H1 (cell line): ENCODE results near the gene NAP1L1. TPM values are rescaled to one million over a fixed set of nuclear protein-coding genes. Genes with fewer than 3 reads are reported as not detected.
A peak's percentile ranks its signal among the peaks of the same experiment; 100 is the strongest.

Source experiments
- CTCF ChIA-PET: fragments of 300-600 bp; sonication (Branson Sonifier 250); formaldehyde crosslinking; loops from one replicate; lab custom pipeline; 2021; ENCODE audit not compliant: partially characterized antibody; lab: Charles Lee
- POLR2A ChIA-PET: fragments of 300-600 bp; sonication (Branson Sonifier 250); formaldehyde crosslinking; loops from one replicate; lab custom pipeline; 2021; ENCODE audit warnings: inconsistent platforms; ENCODE audit not compliant: partially characterized antibody; lab: Charles Lee
- DNase-seq, 2 experiments: peaks; one replicate each; pipeline versions ENCODE4 v3.0.0 to v3.0.0-alpha.2; 2010 to 2022; ENCODE audit warnings: low spot score in 2 of 2, low read depth in 1 of 2, mixed read lengths in 1 of 2
- FAIRE-seq: peaks from 2 replicates; lab custom pipeline; 2011; peaks lifted over from hg19 to GRCh38; lab: Jason Lieb, UNC
- H2AFZ ChIP-seq: 2 replicates; pipeline ENCODE4 v1.8.1; 2012; ENCODE audit warnings: low read length, inconsistent platforms
- H2AK5ac ChIP-seq: 2 replicates; pipeline ENCODE4 v1.6.1; 2013; ENCODE audit warnings: low read depth, low read length
- H2BK120ac ChIP-seq: replicated peaks from 2 replicates; pipeline ENCODE3; 2013; ENCODE audit warnings: low read depth, low read length, inconsistent platforms
- H2BK12ac ChIP-seq: 2 replicates; pipeline ENCODE4 v1.6.1; 2013; ENCODE audit warnings: low read depth, low read length
- H2BK15ac ChIP-seq: 2 replicates; pipeline ENCODE4 v1.6.1; 2013; ENCODE audit warnings: low read length
- H2BK20ac ChIP-seq: 2 replicates; pipeline ENCODE4 v1.6.1; 2013; ENCODE audit warnings: low read length
- H2BK5ac ChIP-seq: 2 replicates; pipeline ENCODE4 v1.6.1; 2013; ENCODE audit warnings: low read depth, low read length
- H3K14ac ChIP-seq: 2 replicates; pipeline ENCODE4 v1.6.1; 2013; ENCODE audit warnings: inconsistent platforms; ENCODE audit not compliant: insufficient read length
- H3K18ac ChIP-seq: 2 replicates; pipeline ENCODE4 v1.6.1; 2013; ENCODE audit warnings: low read length; ENCODE audit errors: extremely low read depth
- H3K23ac ChIP-seq: 2 replicates; pipeline ENCODE4 v1.6.1; 2013; ENCODE audit warnings: inconsistent platforms; ENCODE audit not compliant: insufficient read length
- H3K23me2 ChIP-seq: 2 replicates; pipeline ENCODE4 v1.6.1; 2013; ENCODE audit warnings: low read depth, low read length
- H3K27ac ChIP-seq: 2 replicates; pipeline ENCODE4 v1.6.1; 2011; ENCODE audit warnings: low read depth, low read length, inconsistent platforms
- H3K27me3 ChIP-seq, 4 experiments: replicated peaks in 1 of 4; 1 replicate in 1 of 4; 2 replicates in 3 of 4; pipeline versions ENCODE4 v1.6.1 to v1.8.1; 2011 to 2013; ENCODE audit warnings: low read length in 3 of 4, mild to moderate bottlenecking in 3 of 4, inconsistent platforms in 2 of 4, mixed read lengths in 2 of 4, moderate library complexity in 1 of 4; ENCODE audit not compliant: control insufficient read depth in 3 of 4, insufficient read depth in 3 of 4; ENCODE audit errors: extremely low read depth in 1 of 4
- H3K36me3 ChIP-seq, 4 experiments: 2 replicates each; pipeline versions ENCODE4 v1.6.1 to v1.8.1; 2011 to 2013; ENCODE audit warnings: mild to moderate bottlenecking in 4 of 4, low read length in 3 of 4, moderate library complexity in 2 of 4, control low read depth in 1 of 4, inconsistent platforms in 1 of 4; ENCODE audit not compliant: insufficient read depth in 4 of 4, control insufficient read depth in 2 of 4
- H3K4ac ChIP-seq: replicated peaks from 2 replicates; pipeline ENCODE3; 2013; ENCODE audit warnings: low read length, low read depth, mixed read lengths, inconsistent platforms; ENCODE audit not compliant: insufficient read length
- H3K4me1 ChIP-seq, 4 experiments: replicated peaks in 1 of 4; 1 replicate in 1 of 4; 2 replicates in 3 of 4; pipeline versions ENCODE4 v1.6.1 to v1.8.1; 2011 to 2013; ENCODE audit warnings: low read length in 3 of 4, inconsistent platforms in 2 of 4, mixed read lengths in 1 of 4; ENCODE audit not compliant: insufficient read depth in 4 of 4, control insufficient read depth in 3 of 4
- H3K4me2 ChIP-seq, 2 experiments: 2 replicates each; pipeline versions ENCODE4 v1.6.1 to v1.8.1; 2011 to 2013; ENCODE audit warnings: low read depth in 2 of 2, low read length in 2 of 2, control low read depth in 1 of 2, inconsistent platforms in 1 of 2, mild to moderate bottlenecking in 1 of 2; ENCODE audit not compliant: insufficient read depth in 1 of 2
- H3K4me3 ChIP-seq, 4 experiments: fragments of 200-600, 300-600 bp in 1 of 4; sonication (generic), shearing (Covaris generic), sonication (Bioruptor Twin) in 1 of 4; 2 replicates each; pipeline versions ENCODE4 v1.5.1 to v1.8.1; 2011 to 2016; ENCODE audit warnings: low read length in 4 of 4, low read depth in 3 of 4, control low read depth in 2 of 4, inconsistent platforms in 2 of 4, mild to moderate bottlenecking in 2 of 4, mixed read lengths in 1 of 4, moderate library complexity in 1 of 4; ENCODE audit not compliant: insufficient read depth in 2 of 4; ENCODE audit errors: extremely low read depth in 1 of 4
- H3K56ac ChIP-seq: replicated peaks from 2 replicates; pipeline ENCODE3; 2013; ENCODE audit warnings: low read depth, mild to moderate bottlenecking, mixed read lengths, low read length, inconsistent platforms; ENCODE audit not compliant: insufficient read length
- H3K79me1 ChIP-seq: 2 replicates; pipeline ENCODE4 v1.6.1; 2013; ENCODE audit warnings: low read depth, low read length, control low read depth
- H3K79me2 ChIP-seq, 2 experiments: 2 replicates each; pipeline versions ENCODE4 v1.6.1 to v1.8.1; 2012 to 2013; ENCODE audit warnings: low read length in 2 of 2, mild to moderate bottlenecking in 2 of 2, inconsistent platforms in 1 of 2; ENCODE audit not compliant: insufficient read depth in 2 of 2, control insufficient read depth in 1 of 2
- H3K9ac ChIP-seq, 4 experiments: replicated peaks in 1 of 4; 1 replicate in 1 of 4; 2 replicates in 3 of 4; pipeline versions ENCODE4 v1.6.1 to v1.8.1; 2011 to 2013; ENCODE audit warnings: low read depth in 3 of 4, low read length in 3 of 4, control low read depth in 2 of 4, mild to moderate bottlenecking in 2 of 4, moderate library complexity in 2 of 4, inconsistent platforms in 1 of 4; ENCODE audit errors: extremely low read depth in 1 of 4
- H3K9me3 ChIP-seq, 2 experiments: 2 replicates each; pipeline versions ENCODE4 v1.6.1 to v1.8.1; 2012 to 2013; ENCODE audit warnings: mild to moderate bottlenecking in 2 of 2, moderate library complexity in 2 of 2, control low read depth in 1 of 2, inconsistent platforms in 1 of 2, low read depth in 1 of 2, low read length in 1 of 2, mixed read lengths in 1 of 2; ENCODE audit not compliant: insufficient read depth in 2 of 2
- H4K20me1 ChIP-seq, 2 experiments: replicated peaks in 1 of 2; 2 replicates each; pipeline versions ENCODE3 to v1.8.1; 2011 to 2013; ENCODE audit warnings: inconsistent platforms in 2 of 2, low read length in 2 of 2, mild to moderate bottlenecking in 1 of 2; ENCODE audit not compliant: insufficient read depth in 2 of 2, control insufficient read depth in 1 of 2
- H4K5ac ChIP-seq: 2 replicates; pipeline ENCODE4 v1.6.1; 2013; ENCODE audit warnings: low read length, low read depth, mixed read lengths, inconsistent platforms; ENCODE audit not compliant: insufficient read length
- H4K8ac ChIP-seq: 2 replicates; pipeline ENCODE4 v1.8.0; 2013; ENCODE audit warnings: mild to moderate bottlenecking, moderate library complexity, low read length, inconsistent platforms; ENCODE audit not compliant: insufficient read depth; ENCODE audit errors: extremely low read depth
- H4K91ac ChIP-seq: replicated peaks from 2 replicates; pipeline ENCODE3; 2013; ENCODE audit warnings: low read length, mixed read lengths, inconsistent platforms; ENCODE audit not compliant: insufficient read length
- RBBP5 ChIP-seq: IDR thresholded peaks from 2 replicates; pipeline ENCODE4 v1.7.1; 2012; ENCODE audit warnings: low read depth, mild to moderate bottlenecking, inconsistent platforms, low read length, moderate library complexity, borderline replicate concordance
- SAP30 ChIP-seq: fragments of 300-600 bp; sonication (generic); IDR thresholded peaks from 2 replicates; pipeline ENCODE4 v1.7.1; 2012; ENCODE audit warnings: low read length, moderate library complexity, mild to moderate bottlenecking, inconsistent platforms; ENCODE audit not compliant: insufficient read depth, insufficient replicate concordance
- SIN3A ChIP-seq, 2 experiments: IDR thresholded peaks in 1 of 2; conservative IDR thresholded peaks in 1 of 2; 2 replicates each; pipeline ENCODE4 v1.6.1; 2011 to 2012; ENCODE audit warnings: low read length in 2 of 2, improper control_type of control experiment in 1 of 2, low read depth in 1 of 2, mild to moderate bottlenecking in 1 of 2
- WGBS, 2 experiments: shearing (Covaris generic) in 1 of 2; methylation state at CpG; one replicate each; pipeline versions ENCODE4 v1.1.6 to v1.1.7; 2013 to 2015; ENCODE audit warnings: low lambda C conversion rate in 2 of 2, mixed read lengths in 2 of 2, inconsistent platforms in 1 of 2, low coverage in 1 of 2, missing lambda C conversion rate in 1 of 2; ENCODE audit not compliant: insufficient replicate concordance in 2 of 2, insufficient coverage in 1 of 2, insufficient read length in 1 of 2; ENCODE audit errors: extremely low coverage in 1 of 2, missing lambda C conversion rate in 1 of 2; 5-methylcytosine and 5-hydroxymethylcytosine counted together
- polyA plus RNA-seq, 7 experiments: library from polyadenylated mRNA; depleted of rRNA in 3 of 7; stranded (reverse) in 5 of 7; unstranded in 2 of 7; fragments of >200 nt in 5 of 7; fragments of 200-250 nt in 2 of 7; gene quantifications; 1 replicate in 5 of 7; 2 replicates in 1 of 7; 4 replicates in 1 of 7; pipeline versions ENCODE4 v1.2.1 to v1.2.3, GENCODE V29; 2011 to 2013; ENCODE audit warnings: missing spikeins in 2 of 7, mixed read lengths in 2 of 7
- total RNA-seq: library from RNA; stranded (reverse); fragmentation: NEBNext Ultra II Directional; extraction: Animal tissue kit (Norgen Biotek cat#: 25700); gene quantifications from 2 replicates; pipeline ENCODE4 v1.2.1, GENCODE V29; 2021

The NAP1L1 gene
- total and polyA plus RNA-seq, 2 of the 8 experiments (the other 6 are each of a cell fraction or from before 2014, with no cell fraction given) = 202 to 1,159 TPM

DNA sequence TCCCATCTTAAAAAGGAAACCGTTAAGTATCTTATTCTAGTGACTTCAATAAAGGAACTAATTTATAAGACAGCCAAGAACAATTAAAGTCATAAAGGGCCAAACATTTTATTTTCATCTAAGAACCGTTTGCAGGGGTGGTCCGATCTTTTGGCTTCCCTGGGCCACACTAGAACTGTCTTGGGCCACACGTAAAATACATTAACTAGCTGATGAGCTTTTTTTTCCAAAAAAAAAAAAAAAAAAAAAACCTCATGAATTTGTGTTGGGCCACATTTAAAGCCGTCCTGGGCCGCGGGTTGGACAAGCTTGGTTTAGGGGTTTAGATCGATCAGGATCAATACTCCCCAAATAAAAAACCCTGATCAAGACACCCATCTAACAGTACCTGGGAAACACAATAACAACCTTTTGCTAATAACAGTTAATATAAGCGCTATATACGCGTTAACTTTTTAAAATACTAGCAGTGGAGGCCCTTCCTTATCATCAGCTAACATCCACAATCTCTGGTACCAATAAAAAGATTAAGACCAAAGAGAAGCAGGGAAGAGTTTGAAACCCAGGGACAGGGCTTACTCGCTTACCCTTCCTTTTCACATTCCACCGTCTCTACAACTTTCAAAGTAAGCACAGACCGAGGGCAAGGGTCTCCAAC is 1.1 kb downstream of the NAP1L1 start:
- Histone ChIP-seq H3K23me2 (peaks cover 2% of the 10 kb centered on the region; the same call in 1 of the 2 replicates), H2AK5ac (no peak overlapping the region), H3K4me2 (peak overlapping the region; percentile 56 to 75), H3K79me2 (peaks cover 48 to 58% of the 10 kb centered on the region in 2 experiments), H2AFZ (no peak overlapping the region), H3K23ac (no peak overlapping the region), H3K14ac (no peak overlapping the region), H3K27me3 (no peaks in the 10 kb centered on the region), H3K9ac (peak overlapping the region; percentile 59 to 97 (median 84)), H3K18ac (peak overlapping the region; percentile 73; the same call in 1 of the 2 replicates), H2BK12ac (no peak overlapping the region), H3K4ac (no peak overlapping the region), H4K8ac (no peak overlapping the region), H3K56ac (peak overlapping the region; percentile 23), H2BK15ac (no peak overlapping the region), H3K36me3 (peaks cover 0 to 22% (median 1%) of the 10 kb centered on the region in 4 experiments; a peak in 1 of 8 replicates), H3K9me3 (no peaks in the 10 kb centered on the region), H2BK120ac (no peak overlapping the region), H3K27ac (peak overlapping the region; percentile 77), H4K20me1 (peaks cover 15 to 26% of the 10 kb centered on the region in 2 experiments), H3K79me1 (no peaks in the 10 kb centered on the region), H3K4me1 (peaks cover 0 to 18% (median 9%) of the 10 kb centered on the region in 4 experiments; a peak in 5 of 7 replicates), H2BK5ac (no peak overlapping the region; the same call in 1 of the 2 replicates), H3K4me3 (peak overlapping the region; percentile 85 to 97 (median 90)), H4K5ac (no peak overlapping the region), H4K91ac (no peak overlapping the region), H2BK20ac (no peak overlapping the region)
- ChIA-PET POLR2A (interaction anchor here (0.6 to 4.7 kb wide), 20 partner anchors 8 to 675 kb away, joined by 3 to 30 read pairs (median 4); partner anchors contain the start of gene BBS10), CTCF (interaction anchor here (1.7 kb wide), 1 partner anchor 75 kb away, joined by 4 read pairs; no protein-coding TSS in a partner anchor)
- DNase-seq (no peak), FAIRE-seq (no peak)
- TF ChIP-seq SIN3A (conservative IDR thresholded peaks at IDR 0.05 in 1 of 2, IDR thresholded peaks at IDR 0.05 in 1 of 2; ENCODE audit: low read depth in 1 of 2, low read length in 2 of 2) (0 out of 4 replicates have a peak, but pooled peaks of 1 of the 2 experiments have one; percentile 55), RBBP5 (no peak), SAP30 (peak; percentile 76)
- WGBS, 2 experiments = 3% methylated on average over 14 of the region's 14 CpGs; no CpG with 5 or more reads in 1 of the 2 experiments
